H1 (cell line): ENCODE measurements around the gene MTAP. TPM values are rescaled to one million over a fixed set of nuclear protein-coding genes. Genes with fewer than 3 reads are reported as not detected.
A peak's percentile ranks its signal among the peaks of the same experiment; 100 is the strongest.

Source experiments
- CTCF ChIA-PET: fragments of 300-600 bp; sonication (Branson Sonifier 250); formaldehyde crosslinking; loops from one replicate; lab custom pipeline; 2021; ENCODE audit not compliant: partially characterized antibody; lab: Charles Lee
- POLR2A ChIA-PET: fragments of 300-600 bp; sonication (Branson Sonifier 250); formaldehyde crosslinking; loops from one replicate; lab custom pipeline; 2021; ENCODE audit warnings: inconsistent platforms; ENCODE audit not compliant: partially characterized antibody; lab: Charles Lee
- DNase-seq, 2 experiments: peaks; one replicate each; pipeline versions ENCODE4 v3.0.0 to v3.0.0-alpha.2; 2010 to 2022; ENCODE audit warnings: low spot score in 2 of 2, low read depth in 1 of 2, mixed read lengths in 1 of 2
- FAIRE-seq: peaks from 2 replicates; lab custom pipeline; 2011; peaks lifted over from hg19 to GRCh38; lab: Jason Lieb, UNC
- H2AFZ ChIP-seq: 2 replicates; pipeline ENCODE4 v1.8.1; 2012; ENCODE audit warnings: low read length, inconsistent platforms
- H2AK5ac ChIP-seq: 2 replicates; pipeline ENCODE4 v1.6.1; 2013; ENCODE audit warnings: low read depth, low read length
- H2BK120ac ChIP-seq: replicated peaks from 2 replicates; pipeline ENCODE3; 2013; ENCODE audit warnings: low read depth, low read length, inconsistent platforms
- H2BK12ac ChIP-seq: 2 replicates; pipeline ENCODE4 v1.6.1; 2013; ENCODE audit warnings: low read depth, low read length
- H2BK15ac ChIP-seq: 2 replicates; pipeline ENCODE4 v1.6.1; 2013; ENCODE audit warnings: low read length
- H2BK20ac ChIP-seq: 2 replicates; pipeline ENCODE4 v1.6.1; 2013; ENCODE audit warnings: low read length
- H2BK5ac ChIP-seq: 2 replicates; pipeline ENCODE4 v1.6.1; 2013; ENCODE audit warnings: low read depth, low read length
- H3K14ac ChIP-seq: 2 replicates; pipeline ENCODE4 v1.6.1; 2013; ENCODE audit warnings: inconsistent platforms; ENCODE audit not compliant: insufficient read length
- H3K18ac ChIP-seq: 2 replicates; pipeline ENCODE4 v1.6.1; 2013; ENCODE audit warnings: low read length; ENCODE audit errors: extremely low read depth
- H3K23ac ChIP-seq: 2 replicates; pipeline ENCODE4 v1.6.1; 2013; ENCODE audit warnings: inconsistent platforms; ENCODE audit not compliant: insufficient read length
- H3K23me2 ChIP-seq: 2 replicates; pipeline ENCODE4 v1.6.1; 2013; ENCODE audit warnings: low read depth, low read length
- H3K27ac ChIP-seq: 2 replicates; pipeline ENCODE4 v1.6.1; 2011; ENCODE audit warnings: low read depth, low read length, inconsistent platforms
- H3K27me3 ChIP-seq, 4 experiments: replicated peaks in 1 of 4; 1 replicate in 1 of 4; 2 replicates in 3 of 4; pipeline versions ENCODE4 v1.6.1 to v1.8.1; 2011 to 2013; ENCODE audit warnings: low read length in 3 of 4, mild to moderate bottlenecking in 3 of 4, inconsistent platforms in 2 of 4, mixed read lengths in 2 of 4, moderate library complexity in 1 of 4; ENCODE audit not compliant: control insufficient read depth in 3 of 4, insufficient read depth in 3 of 4; ENCODE audit errors: extremely low read depth in 1 of 4
- H3K36me3 ChIP-seq, 4 experiments: 2 replicates each; pipeline versions ENCODE4 v1.6.1 to v1.8.1; 2011 to 2013; ENCODE audit warnings: mild to moderate bottlenecking in 4 of 4, low read length in 3 of 4, moderate library complexity in 2 of 4, control low read depth in 1 of 4, inconsistent platforms in 1 of 4; ENCODE audit not compliant: insufficient read depth in 4 of 4, control insufficient read depth in 2 of 4
- H3K4ac ChIP-seq: replicated peaks from 2 replicates; pipeline ENCODE3; 2013; ENCODE audit warnings: low read length, low read depth, mixed read lengths, inconsistent platforms; ENCODE audit not compliant: insufficient read length
- H3K4me1 ChIP-seq, 4 experiments: replicated peaks in 1 of 4; 1 replicate in 1 of 4; 2 replicates in 3 of 4; pipeline versions ENCODE4 v1.6.1 to v1.8.1; 2011 to 2013; ENCODE audit warnings: low read length in 3 of 4, inconsistent platforms in 2 of 4, mixed read lengths in 1 of 4; ENCODE audit not compliant: insufficient read depth in 4 of 4, control insufficient read depth in 3 of 4
- H3K4me2 ChIP-seq, 2 experiments: 2 replicates each; pipeline versions ENCODE4 v1.6.1 to v1.8.1; 2011 to 2013; ENCODE audit warnings: low read depth in 2 of 2, low read length in 2 of 2, control low read depth in 1 of 2, inconsistent platforms in 1 of 2, mild to moderate bottlenecking in 1 of 2; ENCODE audit not compliant: insufficient read depth in 1 of 2
- H3K4me3 ChIP-seq, 4 experiments: fragments of 200-600, 300-600 bp in 1 of 4; sonication (generic), shearing (Covaris generic), sonication (Bioruptor Twin) in 1 of 4; 2 replicates each; pipeline versions ENCODE4 v1.5.1 to v1.8.1; 2011 to 2016; ENCODE audit warnings: low read length in 4 of 4, low read depth in 3 of 4, control low read depth in 2 of 4, inconsistent platforms in 2 of 4, mild to moderate bottlenecking in 2 of 4, mixed read lengths in 1 of 4, moderate library complexity in 1 of 4; ENCODE audit not compliant: insufficient read depth in 2 of 4; ENCODE audit errors: extremely low read depth in 1 of 4
- H3K56ac ChIP-seq: replicated peaks from 2 replicates; pipeline ENCODE3; 2013; ENCODE audit warnings: low read depth, mild to moderate bottlenecking, mixed read lengths, low read length, inconsistent platforms; ENCODE audit not compliant: insufficient read length
- H3K79me1 ChIP-seq: 2 replicates; pipeline ENCODE4 v1.6.1; 2013; ENCODE audit warnings: low read depth, low read length, control low read depth
- H3K79me2 ChIP-seq, 2 experiments: 2 replicates each; pipeline versions ENCODE4 v1.6.1 to v1.8.1; 2012 to 2013; ENCODE audit warnings: low read length in 2 of 2, mild to moderate bottlenecking in 2 of 2, inconsistent platforms in 1 of 2; ENCODE audit not compliant: insufficient read depth in 2 of 2, control insufficient read depth in 1 of 2
- H3K9ac ChIP-seq, 4 experiments: replicated peaks in 1 of 4; 1 replicate in 1 of 4; 2 replicates in 3 of 4; pipeline versions ENCODE4 v1.6.1 to v1.8.1; 2011 to 2013; ENCODE audit warnings: low read depth in 3 of 4, low read length in 3 of 4, control low read depth in 2 of 4, mild to moderate bottlenecking in 2 of 4, moderate library complexity in 2 of 4, inconsistent platforms in 1 of 4; ENCODE audit errors: extremely low read depth in 1 of 4
- H3K9me3 ChIP-seq, 2 experiments: 2 replicates each; pipeline versions ENCODE4 v1.6.1 to v1.8.1; 2012 to 2013; ENCODE audit warnings: mild to moderate bottlenecking in 2 of 2, moderate library complexity in 2 of 2, control low read depth in 1 of 2, inconsistent platforms in 1 of 2, low read depth in 1 of 2, low read length in 1 of 2, mixed read lengths in 1 of 2; ENCODE audit not compliant: insufficient read depth in 2 of 2
- H4K20me1 ChIP-seq, 2 experiments: replicated peaks in 1 of 2; 2 replicates each; pipeline versions ENCODE3 to v1.8.1; 2011 to 2013; ENCODE audit warnings: inconsistent platforms in 2 of 2, low read length in 2 of 2, mild to moderate bottlenecking in 1 of 2; ENCODE audit not compliant: insufficient read depth in 2 of 2, control insufficient read depth in 1 of 2
- H4K5ac ChIP-seq: 2 replicates; pipeline ENCODE4 v1.6.1; 2013; ENCODE audit warnings: low read length, low read depth, mixed read lengths, inconsistent platforms; ENCODE audit not compliant: insufficient read length
- H4K8ac ChIP-seq: 2 replicates; pipeline ENCODE4 v1.8.0; 2013; ENCODE audit warnings: mild to moderate bottlenecking, moderate library complexity, low read length, inconsistent platforms; ENCODE audit not compliant: insufficient read depth; ENCODE audit errors: extremely low read depth
- H4K91ac ChIP-seq: replicated peaks from 2 replicates; pipeline ENCODE3; 2013; ENCODE audit warnings: low read length, mixed read lengths, inconsistent platforms; ENCODE audit not compliant: insufficient read length
- CHD1 ChIP-seq: IDR thresholded peaks from 2 replicates; pipeline ENCODE4 v1.6.1; 2012; ENCODE audit warnings: low read depth, low read length, improper control_type of control experiment
- CTBP2 ChIP-seq: IDR thresholded peaks from 2 replicates; pipeline ENCODE4 v1.7.0; 2011; ENCODE audit warnings: borderline replicate concordance, mild to moderate bottlenecking, moderate library complexity, mixed read lengths, low read length; ENCODE audit not compliant: insufficient read depth, insufficient read length
- CTCF ChIP-seq, 3 experiments: IDR thresholded peaks; 1 replicate in 2 of 3; 2 replicates in 1 of 3; pipeline versions ENCODE4 v1.5.1 to v1.6.1; 2011; ENCODE audit warnings: low read length in 3 of 3, mild to moderate bottlenecking in 3 of 3, inconsistent platforms in 2 of 3, low read depth in 1 of 3, moderate library complexity in 1 of 3; ENCODE audit not compliant: insufficient read depth in 1 of 3; ENCODE audit errors: control extremely low read depth in 1 of 3
- EP300 ChIP-seq, 2 experiments: IDR thresholded peaks; 1 replicate in 1 of 2; 2 replicates in 1 of 2; pipeline ENCODE4 v1.6.1; 2011 to 2012; ENCODE audit warnings: low read depth in 2 of 2, low read length in 2 of 2, mild to moderate bottlenecking in 2 of 2, borderline replicate concordance in 1 of 2, inconsistent platforms in 1 of 2, moderate library complexity in 1 of 2
- FOSL1 ChIP-seq: IDR thresholded peaks from 2 replicates; pipeline ENCODE4 v1.6.1; 2011; ENCODE audit warnings: mild to moderate bottlenecking, low read depth, low read length, moderate library complexity; ENCODE audit not compliant: insufficient read depth
- GTF2F1 ChIP-seq: IDR thresholded peaks from 2 replicates; pipeline ENCODE4 v1.6.1; 2012; ENCODE audit warnings: low read depth, low read length, improper control_type of control experiment, borderline replicate concordance
- POLR2A ChIP-seq, 2 experiments: IDR thresholded peaks; 1 replicate in 1 of 2; 2 replicates in 1 of 2; pipeline ENCODE4 v1.6.1; 2011; ENCODE audit warnings: low read depth in 2 of 2, low read length in 2 of 2, mild to moderate bottlenecking in 2 of 2; ENCODE audit errors: control extremely low read depth in 1 of 2
- SP2 ChIP-seq: IDR thresholded peaks from 2 replicates; pipeline ENCODE4 v1.6.1; 2012; ENCODE audit warnings: mild to moderate bottlenecking, low read length, inconsistent platforms
- TAF1 ChIP-seq: IDR thresholded peaks from 2 replicates; pipeline ENCODE4 v1.6.1; 2011; ENCODE audit warnings: mild to moderate bottlenecking, low read depth, low read length
- TCF12 ChIP-seq: IDR thresholded peaks from 2 replicates; pipeline ENCODE4 v1.6.1; 2011; ENCODE audit warnings: low read depth, mild to moderate bottlenecking, low read length
- WGBS, 2 experiments: shearing (Covaris generic) in 1 of 2; methylation state at CpG; one replicate each; pipeline versions ENCODE4 v1.1.6 to v1.1.7; 2013 to 2015; ENCODE audit warnings: low lambda C conversion rate in 2 of 2, mixed read lengths in 2 of 2, inconsistent platforms in 1 of 2, low coverage in 1 of 2, missing lambda C conversion rate in 1 of 2; ENCODE audit not compliant: insufficient replicate concordance in 2 of 2, insufficient coverage in 1 of 2, insufficient read length in 1 of 2; ENCODE audit errors: extremely low coverage in 1 of 2, missing lambda C conversion rate in 1 of 2; 5-methylcytosine and 5-hydroxymethylcytosine counted together
- polyA plus RNA-seq, 7 experiments: library from polyadenylated mRNA; depleted of rRNA in 3 of 7; stranded (reverse) in 5 of 7; unstranded in 2 of 7; fragments of >200 nt in 5 of 7; fragments of 200-250 nt in 2 of 7; gene quantifications; 1 replicate in 5 of 7; 2 replicates in 1 of 7; 4 replicates in 1 of 7; pipeline versions ENCODE4 v1.2.1 to v1.2.3, GENCODE V29; 2011 to 2013; ENCODE audit warnings: missing spikeins in 2 of 7, mixed read lengths in 2 of 7
- total RNA-seq: library from RNA; stranded (reverse); fragmentation: NEBNext Ultra II Directional; extraction: Animal tissue kit (Norgen Biotek cat#: 25700); gene quantifications from 2 replicates; pipeline ENCODE4 v1.2.1, GENCODE V29; 2021

Gene MTAP
- total and polyA plus RNA-seq, 2 of the 8 experiments (the other 6 are each of a cell fraction or from before 2014, with no cell fraction given): 16.4 to 100 TPM

- peak overlapping the region; percentile 72 to 78 for H3K4me2 ChIP-seq
- H2AK5ac ChIP-seq: no peak overlapping the region
- H4K20me1 ChIP-seq: peaks cover 10 to 16% of the 10 kb centered on the region in 2 experiments
- DNase-seq: peak; percentile 81 to 88
- ChIA-PET POLR2A (no interaction called here), CTCF (interaction anchor here (0.8 to 7.4 kb wide), 5 partner anchors 8 to 162 kb away, joined by 3 to 57 read pairs (median 4); partner anchors contain the start of gene CDKN2B)
- H3K79me2 ChIP-seq: no peaks in the 10 kb centered on the region
- H3K27ac ChIP-seq: no peak overlapping the region
- peak overlapping the region; percentile 29 to 60 (median 42) for H3K4me3 ChIP-seq
- H4K91ac ChIP-seq: no peak overlapping the region
- H4K8ac ChIP-seq: no peak overlapping the region; the same call in 1 of the 2 replicates
- no peak overlapping the region for H3K4ac ChIP-seq
- H2BK12ac ChIP-seq: no peak overlapping the region
- no peak for FAIRE-seq
- H3K18ac ChIP-seq: no peak overlapping the region; the same call in 1 of the 2 replicates
- H2BK20ac ChIP-seq: no peak overlapping the region
- no peak overlapping the region for H3K56ac ChIP-seq
- no peak overlapping the region for H2BK120ac ChIP-seq
- H3K23me2 ChIP-seq: peaks cover 8% of the 10 kb centered on the region; the same call in 1 of the 2 replicates
- no peaks in the 10 kb centered on the region for H3K9me3 ChIP-seq
- H3K23ac ChIP-seq: no peak overlapping the region
- no peak overlapping the region for H4K5ac ChIP-seq
- no peak overlapping the region for H3K9ac ChIP-seq
- 0% methylated on average over 29 of the region's 51 CpGs; no CpG with 5 or more reads in 1 of the 2 experiments for WGBS, 2 experiments
- H3K27me3 ChIP-seq: peaks cover 69 to 97% (median 85%) of the 10 kb centered on the region in 4 experiments
- no peak overlapping the region for H3K14ac ChIP-seq
- no peak overlapping the region for H2AFZ ChIP-seq
- H3K79me1 ChIP-seq: no peaks in the 10 kb centered on the region
- H3K4me1 ChIP-seq: peaks cover 0 to 16% (median 7%) of the 10 kb centered on the region in 4 experiments; a peak in 6 of 7 replicates
- no peak overlapping the region for H2BK5ac ChIP-seq
- no peak overlapping the region for H2BK15ac ChIP-seq
- H3K36me3 ChIP-seq: no peaks in the 10 kb centered on the region
- no peak for TF ChIP-seq SP2
- TF ChIP-seq POLR2A (IDR thresholded peaks at IDR 0.05; ENCODE audit: control extremely low read depth in 1 of 2, low read depth in 2 of 2, low read length in 2 of 2): no peak
- TF ChIP-seq TCF12: no peak
- no peak for TF ChIP-seq CTCF (IDR thresholded peaks at IDR 0.05; ENCODE audit: control extremely low read depth in 1 of 3, insufficient read depth in 1 of 3, low read depth in 1 of 3, low read length in 3 of 3)
- no peak for TF ChIP-seq TAF1
- no peak; the same call in 1 of the 2 replicates for TF ChIP-seq CHD1
- TF ChIP-seq EP300 (IDR thresholded peaks at IDR 0.05; ENCODE audit: borderline replicate concordance in 1 of 2, low read depth in 2 of 2, low read length in 2 of 2): peak in 1 of 2 experiments; percentile 47; a peak in 1 of 3 replicates
- no peak for TF ChIP-seq FOSL1
- no peak for TF ChIP-seq GTF2F1
- peak; percentile 99 for TF ChIP-seq CTBP2
Measured at GRCh38 chr9:21974722-21975409, 172.4 kb downstream of the MTAP start.
